ENCODE data around the gene LRRC52. TPM values are rescaled to one million over a fixed set of nuclear protein-coding genes. Genes with fewer than 3 reads are reported as not detected.

Gene LRRC52
- total and polyA plus RNA-seq, 9 of the 15 experiments (the other 6 are each of a cell fraction or from before 2014, with no cell fraction given) = not detected

DNA sequence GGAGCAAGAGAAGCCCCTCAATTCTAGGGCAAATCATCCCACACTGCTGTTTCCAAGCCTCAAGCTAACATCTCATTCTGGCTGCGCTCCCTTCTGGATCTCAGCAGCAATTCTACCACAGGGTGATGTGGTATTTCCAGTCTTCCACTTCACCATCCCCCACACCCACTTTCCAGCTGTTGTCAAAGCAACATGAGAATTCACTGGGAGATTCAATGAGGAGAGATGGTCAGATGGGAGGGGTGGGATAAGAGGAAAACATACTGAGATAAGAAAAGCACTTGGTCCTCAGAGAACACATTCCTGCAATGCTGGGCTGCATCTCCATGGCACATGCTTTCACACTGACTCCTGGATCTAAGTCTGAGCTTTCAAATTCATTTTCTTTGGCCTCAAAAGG is 47.3 kb upstream of the LRRC52 start (continued):
- TF ChIP-seq, protein P1, sequence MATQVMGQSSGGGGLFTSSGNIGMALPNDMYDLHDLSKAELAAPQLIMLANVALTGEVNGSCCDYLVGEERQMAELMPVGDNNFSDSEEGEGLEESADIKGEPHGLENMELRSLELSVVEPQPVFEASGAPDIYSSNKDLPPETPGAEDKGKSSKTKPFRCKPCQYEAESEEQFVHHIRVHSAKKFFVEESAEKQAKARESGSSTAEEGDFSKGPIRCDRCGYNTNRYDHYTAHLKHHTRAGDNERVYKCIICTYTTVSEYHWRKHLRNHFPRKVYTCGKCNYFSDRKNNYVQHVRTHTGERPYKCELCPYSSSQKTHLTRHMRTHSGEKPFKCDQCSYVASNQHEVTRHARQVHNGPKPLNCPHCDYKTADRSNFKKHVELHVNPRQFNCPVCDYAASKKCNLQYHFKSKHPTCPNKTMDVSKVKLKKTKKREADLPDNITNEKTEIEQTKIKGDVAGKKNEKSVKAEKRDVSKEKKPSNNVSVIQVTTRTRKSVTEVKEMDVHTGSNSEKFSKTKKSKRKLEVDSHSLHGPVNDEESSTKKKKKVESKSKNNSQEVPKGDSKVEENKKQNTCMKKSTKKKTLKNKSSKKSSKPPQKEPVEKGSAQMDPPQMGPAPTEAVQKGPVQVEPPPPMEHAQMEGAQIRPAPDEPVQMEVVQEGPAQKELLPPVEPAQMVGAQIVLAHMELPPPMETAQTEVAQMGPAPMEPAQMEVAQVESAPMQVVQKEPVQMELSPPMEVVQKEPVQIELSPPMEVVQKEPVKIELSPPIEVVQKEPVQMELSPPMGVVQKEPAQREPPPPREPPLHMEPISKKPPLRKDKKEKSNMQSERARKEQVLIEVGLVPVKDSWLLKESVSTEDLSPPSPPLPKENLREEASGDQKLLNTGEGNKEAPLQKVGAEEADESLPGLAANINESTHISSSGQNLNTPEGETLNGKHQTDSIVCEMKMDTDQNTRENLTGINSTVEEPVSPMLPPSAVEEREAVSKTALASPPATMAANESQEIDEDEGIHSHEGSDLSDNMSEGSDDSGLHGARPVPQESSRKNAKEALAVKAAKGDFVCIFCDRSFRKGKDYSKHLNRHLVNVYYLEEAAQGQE (IDR thresholded peaks at IDR 0.05; ENCODE audit: borderline replicate concordance) = no peak
- TF ChIP-seq, protein P1 (CRISPR knock-in tag; IDR thresholded peaks at IDR 0.05; ENCODE audit: low read depth) = no peak
- TF ChIP-seq ZNF780A (CRISPR knock-in tag; IDR thresholded peaks at IDR 0.05) (no peak), RFX7 (CRISPR knock-in tag; IDR thresholded peaks at IDR 0.05) (no peak), SMAD4 (CRISPR knock-in tag; conservative IDR thresholded peaks at IDR 0.05) (no peak), KLF16 (IDR thresholded peaks at IDR 0.05) (no peak), SIRT6 (IDR thresholded peaks at IDR 0.05; ENCODE audit: low read depth, low read length) (no peak)
